ENCODE measurements around the gene COG1. TPM values are rescaled to one million over a fixed set of nuclear protein-coding genes. Genes with fewer than 3 reads are reported as not detected.

The COG1 gene
- polyA plus RNA-seq, 3 donors = 47.3 to 75.4 (median 60.0) TPM

DNA sequence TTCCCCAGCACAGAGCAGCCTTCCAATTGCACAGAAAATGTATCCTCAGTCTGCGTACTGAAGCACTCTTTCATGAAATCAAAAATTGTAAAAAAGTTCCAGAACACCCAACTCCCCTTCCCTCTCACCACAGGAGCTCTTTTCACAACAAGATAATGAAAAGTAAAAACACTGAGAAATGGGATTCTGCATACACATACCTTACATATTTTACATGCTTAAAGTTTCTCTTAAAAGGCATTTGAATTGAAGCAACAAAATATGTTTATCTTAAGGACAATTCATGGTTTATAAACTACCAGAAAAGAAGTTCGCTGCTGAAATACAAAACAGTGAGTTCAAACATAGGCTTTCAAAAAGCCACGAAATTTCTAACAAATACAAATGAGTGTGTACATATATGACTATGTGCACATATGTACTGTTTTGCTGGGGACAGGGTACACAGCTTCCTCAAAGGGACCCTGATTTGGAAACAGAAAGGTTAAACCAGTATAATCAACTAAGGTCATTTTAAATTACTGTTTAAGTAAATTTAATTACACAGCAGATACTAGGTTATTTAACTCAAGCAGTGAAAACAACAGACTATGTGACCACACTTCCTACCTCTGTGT lies 33.8 kb downstream of the COG1 start:
- DNase-seq = no peak

DNA sequence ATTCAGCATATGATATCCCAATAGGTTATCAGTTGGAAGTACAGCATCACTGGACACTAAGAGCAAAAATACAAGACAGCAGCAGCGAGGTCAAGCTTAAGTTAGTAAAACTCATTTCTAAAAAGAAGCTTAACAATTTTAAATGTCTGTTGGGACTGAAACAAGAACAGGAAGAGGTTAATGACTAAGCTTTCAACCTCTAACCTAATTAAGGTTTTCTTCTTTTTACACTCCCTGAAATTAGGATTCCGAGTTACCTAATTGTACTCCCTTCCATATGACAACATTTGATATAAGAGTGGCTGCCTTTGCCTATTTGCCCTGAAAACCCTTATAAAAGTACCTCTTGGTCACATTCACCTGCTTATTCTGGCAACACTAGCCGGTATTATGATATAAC lies 34.5 kb downstream of the COG1 start:
- DNase-seq = no peak

DNA sequence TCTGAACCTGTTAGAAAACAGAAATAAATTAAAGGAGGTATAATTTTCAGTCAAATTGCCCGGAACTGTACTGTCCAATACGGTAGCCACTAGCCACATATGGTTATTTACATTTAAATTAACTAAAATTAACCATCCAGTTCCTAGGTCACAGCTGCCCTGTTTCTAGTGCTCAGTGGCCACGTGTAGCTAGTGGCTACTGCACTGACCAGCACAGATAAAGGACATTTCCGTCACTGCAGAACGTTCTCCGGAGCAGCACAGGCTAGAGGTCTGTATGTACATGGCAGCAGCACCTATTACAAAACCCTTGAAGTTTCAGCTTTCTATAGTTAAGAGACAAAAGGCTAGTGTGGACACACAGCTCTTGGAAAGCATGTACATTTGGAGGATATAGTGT lies 35.1 kb downstream of the COG1 start:
- no peak for DNase-seq

DNA sequence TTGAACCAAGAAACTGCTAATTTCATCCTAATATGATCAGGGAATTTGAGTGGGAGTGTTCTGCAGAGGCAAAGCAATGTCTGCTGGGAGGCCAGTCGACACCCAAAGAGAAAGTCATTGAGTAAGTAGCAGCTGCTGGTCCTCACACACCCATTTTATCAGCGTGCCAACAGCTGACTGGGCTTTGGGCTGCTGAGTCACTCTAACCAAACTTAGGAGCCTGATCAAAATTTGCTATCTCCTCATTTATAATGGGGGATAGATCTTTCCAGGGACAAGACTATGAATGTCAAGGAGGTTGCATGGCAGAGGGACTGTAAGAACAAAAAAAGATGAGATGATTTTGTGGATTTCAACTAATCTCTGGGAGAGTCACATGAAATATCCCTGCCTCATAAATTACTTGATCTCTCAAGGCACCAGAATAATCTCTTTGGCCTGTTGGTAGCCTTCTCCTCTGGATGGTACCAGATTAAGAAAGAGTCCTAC lies 35.9 kb downstream of the COG1 start:
- DNase-seq = no peak

DNA sequence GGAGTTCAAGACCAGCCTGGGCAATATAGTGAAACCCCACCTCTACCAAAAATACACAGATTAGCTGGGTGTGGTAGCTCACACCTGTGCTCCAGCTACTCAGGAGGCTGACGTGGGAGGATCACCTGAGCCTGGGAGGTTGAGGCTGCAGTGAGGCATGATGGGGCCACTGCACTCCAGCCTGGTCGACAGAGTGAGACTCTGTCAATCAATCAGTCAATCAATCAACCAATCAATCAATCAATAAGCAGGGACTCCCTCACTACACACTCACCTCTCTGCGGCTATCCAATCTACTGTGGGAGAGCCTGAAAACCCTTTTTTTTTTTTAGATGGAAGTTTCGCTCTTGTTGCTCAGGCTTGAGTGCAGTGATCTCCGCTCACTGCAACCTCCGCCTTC lies 37.2 kb downstream of the COG1 start:
- DNase-seq = no peak

DNA sequence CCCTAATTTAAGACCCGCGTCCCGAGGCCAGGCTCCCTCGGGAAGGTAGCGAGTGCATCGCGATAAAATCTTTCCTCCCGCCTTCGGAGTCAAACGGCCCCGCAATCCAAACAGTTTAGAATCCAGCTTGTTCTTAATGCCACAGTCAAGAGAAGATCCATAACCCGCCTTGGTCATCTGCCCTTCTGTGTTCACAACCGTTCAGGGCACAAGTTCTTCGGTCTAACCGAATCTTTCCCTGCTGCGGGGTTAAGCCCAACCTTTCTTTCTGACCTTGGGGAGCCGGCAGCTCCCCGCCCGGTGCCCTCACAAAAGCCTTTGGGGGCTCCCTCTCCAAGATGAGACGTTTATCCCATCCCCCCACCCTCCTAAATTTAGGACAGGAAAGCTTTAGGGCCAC lies 38.5 kb downstream of the COG1 start:
- peak; percentile 20 for DNase-seq

DNA sequence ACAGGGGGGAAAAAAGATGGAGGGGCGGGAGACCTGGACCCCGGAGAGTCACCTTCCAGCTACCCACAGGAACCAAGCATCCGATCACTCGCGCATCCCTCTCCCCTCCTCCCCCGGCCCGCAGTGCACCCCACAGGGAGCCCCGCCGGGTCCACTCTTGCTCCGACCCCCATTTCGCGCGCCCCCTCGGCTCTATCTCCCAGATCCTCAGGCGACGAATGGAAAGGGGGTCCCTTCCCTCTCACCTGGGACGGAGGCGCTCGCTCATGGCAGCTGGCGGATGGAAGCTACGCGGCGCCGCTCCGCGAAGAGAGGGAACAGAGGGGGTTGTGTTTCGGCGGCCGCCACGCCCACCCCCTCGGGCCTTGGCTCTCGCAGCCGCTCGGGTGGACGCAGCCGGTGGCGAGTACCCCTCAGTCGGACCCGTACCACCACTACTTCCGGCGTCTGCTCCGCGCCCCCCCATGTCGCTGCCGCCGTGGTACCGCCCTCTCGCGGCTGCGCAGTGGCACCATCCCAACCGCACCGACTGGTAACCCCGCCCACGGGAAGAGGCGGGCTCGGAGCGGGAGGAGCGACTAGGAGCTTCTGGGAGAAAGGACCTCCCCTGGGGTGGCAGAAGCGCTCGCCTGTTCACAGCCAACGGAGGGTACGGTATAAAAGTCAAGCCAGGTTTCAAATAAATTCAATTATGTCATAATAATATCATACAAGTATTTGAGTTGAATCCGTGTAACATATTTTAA lies 39.2 kb downstream of the COG1 start:
- peak; percentile 96 for DNase-seq

DNA sequence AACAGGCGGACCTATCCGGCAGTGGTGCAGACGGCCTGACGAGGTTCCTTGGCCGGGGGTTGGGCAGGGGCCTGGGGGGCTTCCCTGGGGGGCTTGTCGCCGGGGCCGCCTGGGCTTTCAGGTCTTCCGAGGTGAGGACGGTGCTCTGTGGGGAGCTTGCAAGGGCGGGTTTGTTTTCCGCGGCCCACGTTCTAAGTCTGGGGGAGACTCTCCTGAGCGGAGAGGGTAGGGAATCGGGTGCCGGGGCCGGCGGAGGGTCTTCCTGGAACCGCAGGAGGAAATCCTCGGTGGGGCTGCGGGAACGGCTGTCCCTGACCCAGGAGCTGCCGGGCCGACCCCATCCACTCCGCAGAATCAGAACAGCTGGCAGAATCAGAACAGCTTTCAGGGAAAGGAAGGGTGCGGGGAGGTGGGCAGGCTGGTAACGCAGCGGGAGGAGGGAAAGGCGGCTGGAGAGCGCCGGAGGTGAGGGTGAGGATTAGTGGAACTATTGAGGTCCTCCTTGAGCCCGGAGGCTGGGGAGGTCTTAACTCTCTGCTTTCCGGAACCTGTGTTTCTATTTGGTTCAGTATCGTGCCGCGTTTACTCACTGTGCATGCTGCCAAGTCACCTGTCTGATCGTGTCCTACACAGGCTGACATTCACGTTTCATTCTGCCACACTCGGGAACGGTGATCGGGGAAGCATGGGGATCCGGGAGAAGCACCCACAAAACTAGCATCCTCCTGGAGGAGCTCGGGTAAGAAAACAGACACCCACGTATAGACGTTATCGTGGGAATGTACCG lies 39.9 kb downstream of the COG1 start:
- DNase-seq = peak; percentile 33

- no peak for DNase-seq
Measured at GRCh38 chr17:73234736-73235135, 41.9 kb downstream of the COG1 start.

DNA sequence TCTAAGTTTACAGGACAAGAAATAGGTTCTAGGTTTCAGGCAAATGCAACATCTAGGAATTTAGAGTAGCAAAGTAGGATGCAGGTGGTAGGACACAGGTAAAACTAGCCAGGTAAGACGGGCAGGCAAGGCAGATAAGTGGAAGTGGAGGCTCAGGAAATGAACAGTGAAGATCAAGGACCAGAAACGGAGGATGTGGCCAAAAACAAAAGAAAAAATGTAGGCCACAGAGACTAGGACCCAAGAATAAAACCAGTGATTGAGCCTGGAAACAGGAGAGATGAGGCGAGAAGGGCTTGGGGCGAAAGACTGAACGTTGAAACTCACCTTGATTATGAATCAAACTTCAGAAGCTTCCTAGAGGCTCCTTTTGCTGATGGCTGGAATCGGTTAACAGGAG lies 44.9 kb downstream of the COG1 start:
- DNase-seq = no peak

DNA sequence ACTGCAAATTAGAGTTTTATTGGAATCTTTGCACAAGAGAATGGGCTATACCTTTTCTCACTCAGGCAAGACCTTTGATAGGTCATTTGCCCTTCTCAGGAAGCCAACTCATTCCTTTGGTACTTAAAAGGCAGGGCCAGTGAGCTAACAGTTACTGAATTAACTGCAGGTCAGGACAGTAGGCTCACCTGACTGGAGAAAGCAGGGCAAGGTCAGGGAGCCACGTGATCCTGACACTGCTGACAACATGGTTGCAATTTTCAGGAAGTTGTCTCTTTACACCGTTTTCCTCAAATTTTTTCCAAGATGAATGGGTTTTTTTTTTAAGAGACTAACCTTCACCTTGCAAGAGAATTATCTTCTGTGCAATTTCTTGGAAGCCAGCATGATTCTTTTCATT lies 47.7 kb downstream of the COG1 start:
- no peak for DNase-seq

- DNase-seq = no peak
Measured at GRCh38 chr17:73247726-73248125, 54.9 kb downstream of the COG1 start.

GRCh38 chr17:73248532-73248931 lies 55.7 kb downstream of the COG1 start:
- DNase-seq = no peak

DNA sequence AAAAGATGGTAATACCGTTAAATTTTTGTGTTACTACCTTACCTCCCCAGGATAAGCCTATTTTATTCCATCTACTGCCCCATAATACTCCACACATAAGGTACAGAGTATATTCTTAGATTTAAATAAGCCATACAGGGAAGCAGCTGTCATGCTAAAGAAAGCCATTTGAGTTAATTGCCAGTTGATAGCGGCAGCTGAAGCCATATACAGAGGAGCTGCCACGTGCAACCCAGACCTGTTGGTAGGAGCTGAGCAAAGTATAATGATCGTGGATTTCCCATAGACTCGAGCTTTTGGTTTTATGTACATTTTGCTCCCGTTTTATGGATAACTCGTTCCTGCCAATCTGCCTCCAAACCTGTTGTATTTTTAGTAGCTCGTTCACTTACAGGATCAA lies 56.8 kb downstream of the COG1 start:
- no peak for DNase-seq

DNA sequence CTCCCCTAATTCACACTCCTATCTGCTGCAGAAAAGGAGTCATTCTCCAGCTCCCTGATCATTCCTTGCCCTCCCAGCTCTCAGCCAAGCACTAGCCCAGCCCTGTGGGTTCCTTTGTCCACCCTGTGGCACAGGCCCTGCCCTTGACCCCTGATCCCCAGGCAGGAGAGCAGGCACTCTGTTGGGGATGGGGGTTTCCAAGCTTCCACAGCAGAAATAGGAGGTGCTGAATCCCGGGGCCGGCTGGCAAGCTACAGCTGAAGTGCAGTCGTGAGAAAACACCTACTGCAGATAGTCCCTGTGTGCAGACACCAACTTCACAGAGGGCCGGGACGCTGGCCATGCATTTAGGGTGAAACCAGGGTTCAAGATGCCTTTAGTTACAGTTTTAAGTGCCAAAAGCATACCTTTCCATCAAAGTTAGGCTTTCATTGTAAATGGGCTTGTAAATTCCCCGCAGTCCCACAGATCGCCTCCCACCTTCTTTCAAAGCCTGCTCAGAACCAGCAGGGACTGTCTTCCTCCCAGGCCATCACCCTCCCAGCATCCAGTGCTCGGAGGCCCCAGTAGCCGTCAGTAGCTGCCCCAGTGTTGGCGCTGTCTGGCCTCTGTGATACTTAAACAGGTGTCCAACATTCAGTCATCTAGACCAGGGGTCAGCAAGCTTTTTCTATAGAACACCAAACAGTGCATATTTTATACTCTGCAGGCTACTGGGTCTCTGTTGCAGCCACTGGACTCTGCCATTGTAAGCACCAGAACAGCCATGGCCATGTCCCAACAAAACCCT lies 58.2 kb downstream of the COG1 start:
- no peak for DNase-seq

- no peak for DNase-seq
Measured at GRCh38 chr17:73251871-73252270, 59.0 kb downstream of the COG1 start.

GRCh38 chr17:73255671-73256181 lies 62.9 kb downstream of the COG1 start:
- no peak for DNase-seq

DNA sequence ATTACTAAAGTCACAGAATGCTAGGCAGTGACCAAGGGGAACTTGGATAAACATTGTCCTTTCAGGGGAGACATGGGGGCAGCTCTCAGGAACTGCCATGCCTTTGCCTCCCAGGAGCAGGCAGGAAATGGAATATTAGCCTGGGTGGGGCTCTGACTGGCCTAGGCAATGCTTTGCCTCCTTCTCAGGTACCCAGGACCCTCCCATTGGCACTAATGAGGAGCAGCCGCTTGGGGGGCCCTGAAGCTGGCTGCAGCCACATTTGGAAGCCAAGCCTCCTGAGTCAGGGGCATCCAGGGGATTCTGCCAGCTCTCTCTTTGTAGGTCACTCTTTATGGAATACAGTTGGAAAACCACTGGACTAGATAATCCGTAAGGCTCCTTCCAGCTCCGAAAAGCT lies 63.4 kb downstream of the COG1 start:
- no peak for DNase-seq

DNA sequence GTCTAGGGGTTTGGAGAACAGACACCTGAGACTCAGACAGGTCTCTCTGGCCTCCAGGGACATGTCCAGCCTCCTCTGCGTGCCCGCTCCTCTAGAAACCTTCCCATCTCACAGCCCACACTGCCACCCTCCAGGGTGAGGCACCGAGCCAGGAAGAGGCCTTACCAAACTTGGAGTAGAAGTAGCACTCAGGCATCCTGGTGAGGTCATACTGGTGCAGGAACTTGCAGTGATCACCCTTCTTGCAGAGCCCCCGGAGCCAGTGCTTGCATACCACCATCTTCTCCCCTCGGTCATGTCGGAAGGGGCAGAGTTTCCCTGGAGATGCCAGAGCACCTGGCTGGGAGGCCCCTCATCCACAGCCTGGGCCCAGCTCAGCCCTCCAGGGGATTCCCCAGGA lies 64.7 kb downstream of the COG1 start:
- no peak for DNase-seq
